Caco-2 (cell line): Measurements from ENCODE around the gene ALDH1A1. TPM values are rescaled to one million over a fixed set of nuclear protein-coding genes. Genes with fewer than 3 reads are reported as not detected.

Experiments used
- BruUV-seq: library from RNA; stranded (reverse); fragments of 400-500 nt; replicated peaks from 2 replicates; lab custom pipeline; 2021; lab: Mats Ljungman, UMichigan
- CTCF ChIA-PET: fragments of 300-600 bp; sonication (Branson Sonifier 250); formaldehyde crosslinking; loops from one replicate; lab custom pipeline; 2022; ENCODE audit warnings: antibody characterized with exemption; lab: Charles Lee
- POLR2A ChIA-PET: fragments of 300-600 bp; sonication (Branson Sonifier 250); formaldehyde crosslinking; loops from one replicate; lab custom pipeline; 2022; ENCODE audit warnings: antibody characterized with exemption; lab: Charles Lee
- DNase-seq, 2 experiments: peaks; one replicate each; pipeline versions ENCODE4 v3.0.0 to v3.0.0-alpha.2; 2020 to 2022
- H3K27me3 ChIP-seq: replicated peaks from 2 replicates; pipeline ENCODE4 v1.6.0; 2011; ENCODE audit warnings: low read length; ENCODE audit not compliant: control insufficient read depth, insufficient read depth
- H3K36me3 ChIP-seq: 2 replicates; pipeline ENCODE4 v1.5.1; 2011; ENCODE audit warnings: low read length; ENCODE audit not compliant: control insufficient read depth, insufficient read depth
- H3K4me1 ChIP-seq: fragments of 250-450 bp; sonication (Bioruptor Pico); 2 replicates; pipeline ENCODE4 v1.5.1; 2020; ENCODE audit warnings: mild to moderate bottlenecking
- H3K4me3 ChIP-seq: 2 replicates; pipeline ENCODE4 v1.5.1; 2011; ENCODE audit warnings: low read depth, mild to moderate bottlenecking, control low read depth, low read length
- H3K9me3 ChIP-seq: fragments of 250-450 bp; sonication (Bioruptor Pico); 2 replicates; pipeline ENCODE4 v1.5.1; 2020; ENCODE audit warnings: mild to moderate bottlenecking, moderate library complexity
- H3K27ac Mint-ChIP-seq: one replicate; pipeline ENCODE4 v1.8.0; 2022; ENCODE audit warnings: mixed read lengths; ENCODE audit not compliant: unreplicated experiment
- H3K27me3 Mint-ChIP-seq: one replicate; pipeline ENCODE4 v1.8.0; 2022; ENCODE audit warnings: mixed read lengths; ENCODE audit not compliant: insufficient read depth, unreplicated experiment
- H3K36me3 Mint-ChIP-seq: one replicate; pipeline ENCODE4 v1.8.0; 2022; ENCODE audit warnings: mild to moderate bottlenecking, mixed read lengths; ENCODE audit not compliant: insufficient read depth, unreplicated experiment
- H3K4me1 Mint-ChIP-seq: one replicate; pipeline ENCODE4 v1.8.0; 2022; ENCODE audit warnings: low read depth, mixed read lengths; ENCODE audit not compliant: unreplicated experiment
- H3K4me3 Mint-ChIP-seq: one replicate; pipeline ENCODE4 v1.8.0; 2022; ENCODE audit warnings: mild to moderate bottlenecking, moderate library complexity, mixed read lengths; ENCODE audit not compliant: unreplicated experiment
- H3K9me3 Mint-ChIP-seq: one replicate; pipeline ENCODE4 v1.8.0; 2022; ENCODE audit warnings: mixed read lengths; ENCODE audit not compliant: unreplicated experiment
- intact Hi-C: fragments of 100-400 bp; cut with micrococcal nuclease; formaldehyde crosslinking; loops from one replicate; pipeline ENCODE4 v1.10.0; 2022; ENCODE audit not compliant: unreplicated experiment
- total RNA-seq: library from RNA; stranded (reverse); gene quantifications from 2 replicates; pipeline ENCODE4 v1.2.3, GENCODE V29; 2022
- TF ChIP-seq, protein P1 (sequence below), 2 experiments: fragments of 200-600 bp in 1 of 2; IDR thresholded peaks; 1 replicate in 1 of 2; 2 replicates in 1 of 2; pipeline versions ENCODE4 v1.5.1 to v1.8.0; 2011 to 2022; ENCODE audit warnings: antibody characterized with exemption in 1 of 2, control low read depth in 1 of 2, inconsistent platforms in 1 of 2, low read depth in 1 of 2, low read length in 1 of 2, mild to moderate bottlenecking in 1 of 2, moderate library complexity in 1 of 2; ENCODE audit not compliant: insufficient read depth in 1 of 2, severe bottlenecking in 1 of 2, unreplicated experiment in 1 of 2

ALDH1A1 gene
- total RNA-seq, 1 experiment from 2014 or later, result 119 TPM

DNA sequence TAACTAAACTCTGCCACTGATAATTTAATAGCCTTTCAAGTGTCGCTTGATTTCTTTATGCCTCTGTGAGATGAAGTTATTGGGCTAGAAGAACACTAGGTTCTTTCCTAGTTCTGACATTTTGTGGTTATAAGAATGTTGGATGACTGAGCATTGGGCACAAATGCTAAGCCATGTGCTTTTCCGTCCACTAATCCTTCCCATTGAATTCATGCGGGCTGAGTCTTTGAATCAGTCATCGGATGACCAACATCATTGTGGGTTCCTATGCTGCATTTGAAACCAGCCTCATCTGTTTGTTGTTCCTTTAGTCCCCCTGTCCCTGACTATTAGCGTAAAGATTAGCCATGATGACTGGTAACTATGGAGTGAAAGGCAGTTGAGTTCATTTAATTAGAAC lies 58.5 kb downstream of the ALDH1A1 start:
- TF ChIP-seq, protein P1, sequence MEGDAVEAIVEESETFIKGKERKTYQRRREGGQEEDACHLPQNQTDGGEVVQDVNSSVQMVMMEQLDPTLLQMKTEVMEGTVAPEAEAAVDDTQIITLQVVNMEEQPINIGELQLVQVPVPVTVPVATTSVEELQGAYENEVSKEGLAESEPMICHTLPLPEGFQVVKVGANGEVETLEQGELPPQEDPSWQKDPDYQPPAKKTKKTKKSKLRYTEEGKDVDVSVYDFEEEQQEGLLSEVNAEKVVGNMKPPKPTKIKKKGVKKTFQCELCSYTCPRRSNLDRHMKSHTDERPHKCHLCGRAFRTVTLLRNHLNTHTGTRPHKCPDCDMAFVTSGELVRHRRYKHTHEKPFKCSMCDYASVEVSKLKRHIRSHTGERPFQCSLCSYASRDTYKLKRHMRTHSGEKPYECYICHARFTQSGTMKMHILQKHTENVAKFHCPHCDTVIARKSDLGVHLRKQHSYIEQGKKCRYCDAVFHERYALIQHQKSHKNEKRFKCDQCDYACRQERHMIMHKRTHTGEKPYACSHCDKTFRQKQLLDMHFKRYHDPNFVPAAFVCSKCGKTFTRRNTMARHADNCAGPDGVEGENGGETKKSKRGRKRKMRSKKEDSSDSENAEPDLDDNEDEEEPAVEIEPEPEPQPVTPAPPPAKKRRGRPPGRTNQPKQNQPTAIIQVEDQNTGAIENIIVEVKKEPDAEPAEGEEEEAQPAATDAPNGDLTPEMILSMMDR (IDR thresholded peaks at IDR 0.05; ENCODE audit: insufficient read depth in 1 of 2, low read depth in 1 of 2, low read length in 1 of 2, severe bottlenecking in 1 of 2, unreplicated experiment in 1 of 2), result no peak
- H3K27me3 ChIP-seq, result no peaks in the 10 kb centered on the region
- H3K27me3 Mint-ChIP-seq, result no peaks in the 10 kb centered on the region
- H3K27ac Mint-ChIP-seq, result no peak overlapping the region
- intact Hi-C loops, result no loop called here
- BruUV-seq, result no TSS peak
- H3K4me1 Mint-ChIP-seq, result no peaks in the 10 kb centered on the region
- peaks cover 5% of the 10 kb centered on the region for H3K36me3 Mint-ChIP-seq
- no peaks in the 10 kb centered on the region for H3K36me3 ChIP-seq
- CTCF ChIA-PET, result no interaction called here
- no peak for DNase-seq
- H3K9me3 ChIP-seq, result no peaks in the 10 kb centered on the region
- no peaks in the 10 kb centered on the region for H3K4me1 ChIP-seq
- H3K4me3 Mint-ChIP-seq, result no peak overlapping the region
- no peaks in the 10 kb centered on the region for H3K9me3 Mint-ChIP-seq
- H3K4me3 ChIP-seq, result no peak overlapping the region
- POLR2A ChIA-PET, result no interaction called here

DNA sequence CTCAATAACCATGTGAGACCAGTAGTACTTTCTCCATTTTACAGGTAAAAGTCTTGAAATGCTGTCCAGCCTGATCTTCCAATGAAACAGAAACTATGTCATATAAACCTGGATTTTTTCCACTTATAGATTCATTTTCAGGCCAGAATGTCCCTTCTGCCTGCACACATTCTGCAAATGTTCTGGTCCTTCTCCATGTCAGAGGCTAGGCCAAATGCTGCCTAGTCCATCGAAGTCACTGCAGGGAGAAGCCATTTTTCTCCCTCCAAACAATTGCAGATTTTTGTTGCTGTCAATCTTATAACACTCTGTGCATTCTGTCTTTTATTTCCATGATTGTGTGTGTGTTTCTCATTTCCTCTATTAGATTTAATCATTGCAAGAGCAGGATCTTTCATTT lies 59.4 kb downstream of the ALDH1A1 start:
- BruUV-seq, result no TSS peak
- intact Hi-C loops, result no loop called here
- POLR2A ChIA-PET, result no interaction called here
- Mint-ChIP-seq H3K9me3 (no peaks in the 10 kb centered on the region), H3K27me3 (no peaks in the 10 kb centered on the region), H3K4me3 (no peak overlapping the region), H3K4me1 (no peaks in the 10 kb centered on the region), H3K36me3 (peaks cover 5% of the 10 kb centered on the region), H3K27ac (no peak overlapping the region)
- Histone ChIP-seq H3K9me3 (no peaks in the 10 kb centered on the region), H3K36me3 (no peaks in the 10 kb centered on the region), H3K4me1 (no peaks in the 10 kb centered on the region), H3K4me3 (no peak overlapping the region), H3K27me3 (no peaks in the 10 kb centered on the region)
- TF ChIP-seq, protein P1 (IDR thresholded peaks at IDR 0.05; ENCODE audit: insufficient read depth in 1 of 2, low read depth in 1 of 2, low read length in 1 of 2, severe bottlenecking in 1 of 2, unreplicated experiment in 1 of 2), result no peak
- DNase-seq, result no peak
- CTCF ChIA-PET, result no interaction called here

DNA sequence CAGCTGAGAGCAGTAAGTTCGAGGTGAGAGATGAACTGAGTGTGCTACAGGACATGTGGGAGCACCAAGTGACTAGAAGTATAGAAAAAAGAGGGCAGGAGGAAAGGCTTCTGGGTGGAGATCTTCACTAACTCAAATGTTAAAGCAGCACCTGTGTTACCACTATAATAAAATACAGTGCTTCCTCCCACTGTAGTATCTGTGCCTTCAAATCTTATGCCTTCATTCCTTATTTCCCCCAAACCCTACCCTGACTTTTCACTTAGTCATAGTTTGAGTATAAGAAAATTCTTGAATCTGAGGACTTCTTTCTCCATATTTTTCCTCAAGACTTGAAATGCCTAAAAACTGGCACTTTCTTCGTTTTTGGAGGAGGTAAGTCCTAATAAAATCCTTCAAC lies 61.8 kb downstream of the ALDH1A1 start:
- no peaks in the 10 kb centered on the region for H3K27me3 ChIP-seq
- POLR2A ChIA-PET, result no interaction called here
- intact Hi-C loops, result no loop called here
- H3K4me1 ChIP-seq, result no peaks in the 10 kb centered on the region
- CTCF ChIA-PET, result no interaction called here
- TF ChIP-seq, protein P1 (IDR thresholded peaks at IDR 0.05; ENCODE audit: insufficient read depth in 1 of 2, low read depth in 1 of 2, low read length in 1 of 2, severe bottlenecking in 1 of 2, unreplicated experiment in 1 of 2), result no peak
- H3K9me3 ChIP-seq, result no peaks in the 10 kb centered on the region
- BruUV-seq, result no TSS peak
- H3K4me1 Mint-ChIP-seq, result no peaks in the 10 kb centered on the region
- H3K36me3 Mint-ChIP-seq, result no peaks in the 10 kb centered on the region
- H3K27ac Mint-ChIP-seq, result no peak overlapping the region
- no peak overlapping the region for H3K4me3 Mint-ChIP-seq
- H3K27me3 Mint-ChIP-seq, result no peaks in the 10 kb centered on the region
- DNase-seq, result no peak
- H3K9me3 Mint-ChIP-seq, result no peaks in the 10 kb centered on the region
- no peak overlapping the region for H3K4me3 ChIP-seq
- H3K36me3 ChIP-seq, result no peaks in the 10 kb centered on the region
